Ishikawa (cell line): ENCODE measurements around the gene PAK2.

Experiments
- CEBPB ChIP-seq: IDR thresholded peaks from 2 replicates; pipeline ENCODE4 v1.6.1; 2012
- CREB1 ChIP-seq: IDR thresholded peaks from 2 replicates; pipeline ENCODE4 v1.6.1; 2012; ENCODE audit warnings: low read depth
- EGR1 ChIP-seq: IDR thresholded peaks from 2 replicates; pipeline ENCODE4 v1.6.1; 2012
- EP300 ChIP-seq: IDR thresholded peaks from 2 replicates; pipeline ENCODE4 v1.6.1; 2012; ENCODE audit warnings: borderline replicate concordance
- FOXM1 ChIP-seq: IDR thresholded peaks from 2 replicates; pipeline ENCODE4 v1.6.1; 2012; ENCODE audit warnings: low read depth, borderline replicate concordance
- MAX ChIP-seq: IDR thresholded peaks from 2 replicates; pipeline ENCODE4 v1.6.1; 2012
- NFIC ChIP-seq: IDR thresholded peaks from 2 replicates; pipeline ENCODE4 v1.6.1; 2012
- RAD21 ChIP-seq: IDR thresholded peaks from 2 replicates; pipeline ENCODE4 v1.6.1; 2012; ENCODE audit warnings: low read depth
- REST ChIP-seq: IDR thresholded peaks from 2 replicates; pipeline ENCODE4 v1.6.1; 2012; ENCODE audit warnings: low read depth, mild to moderate bottlenecking
- TAF1 ChIP-seq: IDR thresholded peaks from 2 replicates; pipeline ENCODE4 v1.6.1; 2012; ENCODE audit warnings: low read depth, mild to moderate bottlenecking
- TCF12 ChIP-seq: IDR thresholded peaks from 2 replicates; pipeline ENCODE4 v1.6.1; 2012; ENCODE audit warnings: low read depth
- TEAD4 ChIP-seq: IDR thresholded peaks from 2 replicates; pipeline ENCODE4 v1.6.1; 2012
- USF1 ChIP-seq: IDR thresholded peaks from 2 replicates; pipeline ENCODE4 v1.6.1; 2012
- YY1 ChIP-seq: IDR thresholded peaks from 2 replicates; pipeline ENCODE4 v1.6.1; 2012; ENCODE audit warnings: low read depth
- ZBTB7A ChIP-seq: IDR thresholded peaks from 2 replicates; pipeline ENCODE4 v1.6.1; 2012; ENCODE audit warnings: low read depth

The PAK2 gene

GRCh38 chr3:196812853-196813252, 73.2 kb downstream of the PAK2 start:
- TF ChIP-seq TEAD4 (no peak), USF1 (no peak), NFIC (no peak), ZBTB7A (no peak), CEBPB (no peak), REST (no peak), CREB1 (no peak)

GRCh38 chr3:196813903-196814302, 74.2 kb downstream of the PAK2 start:
- TF ChIP-seq CEBPB = no peak
- TF ChIP-seq RAD21 = no peak
- TF ChIP-seq MAX = no peak
- TF ChIP-seq TAF1 = no peak
- no peak for TF ChIP-seq ZBTB7A
- TF ChIP-seq EP300 = no peak
- no peak for TF ChIP-seq REST
- TF ChIP-seq NFIC = no peak
- TF ChIP-seq CREB1 = no peak
- TF ChIP-seq FOXM1 = no peak
- TF ChIP-seq EGR1 = no peak
- no peak for TF ChIP-seq USF1
- TF ChIP-seq YY1 = no peak
- no peak for TF ChIP-seq TCF12
- TF ChIP-seq TEAD4 = no peak

GRCh38 chr3:196821806-196822355, 82.2 kb downstream of the PAK2 start:
- TF ChIP-seq FOXM1 (no peak), YY1 (no peak), REST (no peak), ZBTB7A (no peak), NFIC (no peak), TCF12 (no peak)

GRCh38 chr3:196835086-196835485, 95.4 kb downstream of the PAK2 start:
- no peak for TF ChIP-seq EGR1
- TF ChIP-seq RAD21 = no peak
- TF ChIP-seq USF1 = no peak
- TF ChIP-seq YY1 = no peak
- no peak for TF ChIP-seq FOXM1
- no peak for TF ChIP-seq TCF12
- TF ChIP-seq TEAD4 = no peak
- TF ChIP-seq ZBTB7A = no peak
- TF ChIP-seq EP300 = no peak
- no peak for TF ChIP-seq MAX
- no peak for TF ChIP-seq REST
- no peak for TF ChIP-seq CREB1
- no peak for TF ChIP-seq NFIC
- TF ChIP-seq TAF1 = no peak
- TF ChIP-seq CEBPB = no peak
